Glutamatergic neuron (in vitro differentiated cells): ENCODE data around the gene SNAPC3. TPM values are rescaled to one million over a fixed set of nuclear protein-coding genes. Genes with fewer than 3 reads are reported as not detected.

Experiments used
- DNase-seq: peaks from one replicate; pipeline ENCODE4 v3.0.0; 2022
- H3K27ac Mint-ChIP-seq: one replicate; pipeline ENCODE4 v1.8.0; 2020; ENCODE audit warnings: mild to moderate bottlenecking, mixed read lengths, inconsistent platforms; ENCODE audit not compliant: unreplicated experiment
- H3K27me3 Mint-ChIP-seq: one replicate; pipeline ENCODE4 v1.8.0; 2020; ENCODE audit warnings: mild to moderate bottlenecking, moderate library complexity, mixed read lengths, inconsistent platforms; ENCODE audit not compliant: unreplicated experiment
- H3K36me3 Mint-ChIP-seq: one replicate; pipeline ENCODE4 v1.8.0; 2020; ENCODE audit warnings: mild to moderate bottlenecking, mixed read lengths, inconsistent platforms; ENCODE audit not compliant: unreplicated experiment
- H3K4me1 Mint-ChIP-seq: one replicate; pipeline ENCODE4 v1.8.0; 2020; ENCODE audit warnings: mild to moderate bottlenecking, low read depth, mixed read lengths, inconsistent platforms; ENCODE audit not compliant: unreplicated experiment
- H3K4me3 Mint-ChIP-seq: one replicate; pipeline ENCODE4 v1.8.0; 2020; ENCODE audit warnings: mild to moderate bottlenecking, mixed read lengths, inconsistent platforms; ENCODE audit not compliant: unreplicated experiment
- H3K9me3 Mint-ChIP-seq: one replicate; pipeline ENCODE4 v1.8.0; 2020; ENCODE audit warnings: mild to moderate bottlenecking, moderate library complexity, mixed read lengths, inconsistent platforms; ENCODE audit not compliant: unreplicated experiment
- CTCF ChIP-seq: fragments of 200-600 bp; sonication (generic); IDR thresholded peaks from one replicate; pipeline ENCODE4 v1.5.0; 2021; ENCODE audit not compliant: partially characterized antibody, unreplicated experiment
- long read RNA-seq: library from polyadenylated mRNA; unstranded; transcript quantifications from one replicate; pipeline ENCODE4 v2.0.0, GENCODE V29; 2020; ENCODE audit not compliant: unreplicated experiment
- total RNA-seq: library from RNA; stranded (reverse); fragmentation: NEBNext Ultra II Directional; extraction: Animal tissue kit (Norgen Biotek cat#: 25700); gene quantifications from one replicate; pipeline ENCODE4 v1.2.1, GENCODE V29; 2021; ENCODE audit not compliant: unreplicated experiment

The SNAPC3 gene
- 104 TPM for total RNA-seq
- long read RNA-seq, full-length matches to known transcripts, result 25 of 28 reads
- long read RNA-seq, partial matches to known transcripts, result 2 of 28 reads
- long read RNA-seq, other reads (novel, unspliced or antisense), result 1 of 28 reads

DNA sequence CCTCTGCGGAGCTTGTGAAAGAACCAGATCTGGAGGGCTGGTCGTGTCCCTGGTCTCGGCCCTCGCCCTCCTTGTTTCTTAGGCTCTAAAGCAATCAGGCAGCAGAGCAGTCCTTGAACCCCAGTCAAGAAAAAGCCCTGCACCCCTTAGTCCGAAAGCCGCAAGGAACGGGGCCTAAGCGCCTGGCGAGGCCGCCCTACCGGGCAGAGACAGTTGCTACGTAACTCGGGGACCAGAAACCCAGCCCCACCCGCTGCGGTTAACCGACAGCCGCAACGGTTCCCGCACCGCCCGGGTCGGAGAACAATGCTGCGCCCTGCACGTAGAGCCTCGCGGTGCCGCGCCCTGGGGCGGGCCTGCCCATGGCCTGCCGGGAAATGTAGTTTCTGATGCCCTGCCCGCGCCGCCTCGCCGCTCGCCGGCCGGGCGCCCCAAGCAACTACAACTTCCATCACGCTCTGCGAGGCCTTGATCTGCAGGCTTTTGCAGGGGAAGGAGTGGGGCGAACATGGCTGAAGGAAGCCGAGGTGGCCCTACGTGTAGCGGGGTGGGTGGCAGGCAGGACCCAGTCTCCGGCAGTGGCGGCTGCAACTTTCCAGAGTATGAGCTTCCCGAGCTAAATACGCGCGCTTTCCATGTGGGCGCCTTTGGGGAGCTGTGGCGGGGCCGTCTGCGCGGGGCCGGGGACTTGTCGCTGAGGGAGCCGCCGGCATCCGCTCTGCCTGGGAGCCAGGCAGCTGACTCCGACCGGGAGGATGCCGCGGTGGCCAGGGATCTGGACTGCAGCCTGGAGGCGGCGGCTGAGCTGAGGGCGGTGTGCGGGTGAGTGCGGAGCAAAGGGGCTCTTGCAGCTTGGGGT is at the start of gene SNAPC3:
TSS of gene SNAPC3 (plus strand) at position 505 of the 859 bp plus-strand sequence. CDS start at position 509, 4 bp downstream.
- DNase-seq, result peak; percentile 96
- H3K4me3 Mint-ChIP-seq, result peak within 1 kb of the TSS; percentile 98
- peaks cover 20% of the 10 kb centered on the region for H3K4me1 Mint-ChIP-seq
- H3K9me3 Mint-ChIP-seq, result peaks cover 15% of the 10 kb centered on the region
- no peak for TF ChIP-seq CTCF
- peak within 1 kb of the TSS; percentile 99 for H3K27ac Mint-ChIP-seq
- peaks cover 2% of the 10 kb centered on the region for H3K27me3 Mint-ChIP-seq
- H3K36me3 Mint-ChIP-seq, result peaks cover 4% of the 10 kb centered on the region

- Mint-ChIP-seq H3K27me3 (no peaks in the 10 kb centered on the region), H3K27ac (no peak overlapping the region), H3K4me3 (no peak overlapping the region), H3K9me3 (peaks cover 6% of the 10 kb centered on the region), H3K4me1 (no peaks in the 10 kb centered on the region), H3K36me3 (peaks cover 8% of the 10 kb centered on the region)
- DNase-seq, result no peak
- no peak for TF ChIP-seq CTCF
These were observed 48.8 kb upstream of the SNAPC3 start for GRCh38 chr9:15373881-15374280.

DNA sequence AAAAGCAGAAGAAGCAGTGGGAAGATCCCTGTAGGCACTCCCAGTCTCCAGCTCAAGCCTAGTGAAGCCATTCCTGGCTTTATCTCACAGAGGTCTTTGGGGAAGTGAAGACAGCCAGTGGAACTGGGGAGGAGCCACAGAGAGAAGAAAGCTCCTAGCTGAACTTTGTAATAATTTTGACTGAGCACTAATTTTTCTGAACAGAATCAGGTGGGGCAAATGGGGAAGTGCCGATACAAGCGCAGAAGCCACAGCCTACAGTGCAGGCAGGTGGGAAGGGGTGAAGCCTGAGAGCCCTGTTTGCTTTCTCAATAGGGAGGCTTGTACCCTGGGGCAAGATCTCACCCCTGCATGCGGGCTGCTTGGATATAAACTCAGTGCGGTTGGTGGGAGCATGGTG is 48.4 kb upstream of the SNAPC3 start:
- no peak for DNase-seq
- no peaks in the 10 kb centered on the region for H3K4me1 Mint-ChIP-seq
- TF ChIP-seq CTCF, result no peak
- no peaks in the 10 kb centered on the region for H3K27me3 Mint-ChIP-seq
- H3K9me3 Mint-ChIP-seq, result peaks cover 6% of the 10 kb centered on the region
- H3K36me3 Mint-ChIP-seq, result peaks cover 8% of the 10 kb centered on the region
- no peak overlapping the region for H3K27ac Mint-ChIP-seq
- no peak overlapping the region for H3K4me3 Mint-ChIP-seq

- Mint-ChIP-seq H3K4me3 (no peak overlapping the region), H3K27me3 (no peaks in the 10 kb centered on the region), H3K27ac (no peak overlapping the region), H3K4me1 (no peaks in the 10 kb centered on the region), H3K36me3 (peaks cover 8% of the 10 kb centered on the region), H3K9me3 (peaks cover 6% of the 10 kb centered on the region)
- no peak for TF ChIP-seq CTCF
- no peak for DNase-seq
These were observed 47.9 kb upstream of the SNAPC3 start for GRCh38 chr9:15374825-15375224.
